ENCODE data around the gene LHFPL3.

Gene LHFPL3

DNA sequence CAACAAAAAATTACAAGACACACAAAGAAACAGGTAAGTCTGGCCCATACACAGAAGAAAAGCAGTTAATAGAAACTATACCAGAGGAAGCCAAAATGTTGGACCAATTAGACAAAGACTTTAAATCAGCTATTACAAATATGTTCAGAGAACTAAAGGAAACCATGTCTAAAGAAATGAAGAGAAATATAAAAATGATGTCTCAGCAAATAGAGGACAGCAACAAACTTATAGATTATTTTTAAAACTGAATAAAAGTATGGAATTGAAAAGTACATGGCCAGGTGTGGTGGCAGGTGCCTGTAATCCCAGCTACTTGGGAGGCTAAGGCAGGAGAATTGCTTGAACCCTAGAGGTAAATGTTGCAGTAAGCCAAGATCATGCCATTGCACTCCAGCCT, 58.5 kb downstream of the LHFPL3 start:
- Histone ChIP-seq H3K4me1 (ENCODE audit: control insufficient read depth, insufficient read depth, low read length) (no peaks in the 10 kb centered on the region), H3K9ac (ENCODE audit: low read length) (no peak overlapping the region), H3K27me3 (ENCODE audit: control insufficient read depth, insufficient read depth, low read length) (no peaks in the 10 kb centered on the region), H3K36me3 (ENCODE audit: control insufficient read depth, insufficient read depth, low read length) (no peaks in the 10 kb centered on the region), H3K4me3 (ENCODE audit: low read length) (no peak overlapping the region), H3K27ac (ENCODE audit: low read depth, low read length) (no peak overlapping the region)

DNA sequence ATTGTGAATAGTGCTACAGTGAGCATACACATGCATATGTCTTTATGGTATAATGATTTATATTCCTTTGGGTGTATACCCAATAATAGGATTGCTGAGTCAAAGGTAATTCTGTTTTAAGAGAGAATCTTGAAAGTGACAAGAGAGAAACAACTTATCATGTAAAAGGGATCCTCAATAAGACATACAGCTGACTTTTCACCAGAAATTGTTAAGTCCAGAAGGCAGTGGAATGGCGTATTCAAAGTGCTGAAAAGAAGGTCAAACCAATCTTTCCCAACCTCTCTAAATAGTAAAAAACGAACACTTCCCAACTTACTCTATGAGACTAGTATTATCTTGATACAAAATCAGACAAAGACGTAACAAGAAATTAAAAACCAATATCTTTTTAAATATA, 59.8 kb downstream of the LHFPL3 start:
- H3K27me3 ChIP-seq (ENCODE audit: control insufficient read depth, insufficient read depth, low read length) = no peaks in the 10 kb centered on the region
- H3K36me3 ChIP-seq (ENCODE audit: control insufficient read depth, insufficient read depth, low read length) = no peaks in the 10 kb centered on the region
- no peak overlapping the region for H3K9ac ChIP-seq (ENCODE audit: low read length)
- no peaks in the 10 kb centered on the region for H3K4me1 ChIP-seq (ENCODE audit: control insufficient read depth, insufficient read depth, low read length)
- no peak overlapping the region for H3K27ac ChIP-seq (ENCODE audit: low read depth, low read length)
- no peak overlapping the region for H3K4me3 ChIP-seq (ENCODE audit: low read length)

DNA sequence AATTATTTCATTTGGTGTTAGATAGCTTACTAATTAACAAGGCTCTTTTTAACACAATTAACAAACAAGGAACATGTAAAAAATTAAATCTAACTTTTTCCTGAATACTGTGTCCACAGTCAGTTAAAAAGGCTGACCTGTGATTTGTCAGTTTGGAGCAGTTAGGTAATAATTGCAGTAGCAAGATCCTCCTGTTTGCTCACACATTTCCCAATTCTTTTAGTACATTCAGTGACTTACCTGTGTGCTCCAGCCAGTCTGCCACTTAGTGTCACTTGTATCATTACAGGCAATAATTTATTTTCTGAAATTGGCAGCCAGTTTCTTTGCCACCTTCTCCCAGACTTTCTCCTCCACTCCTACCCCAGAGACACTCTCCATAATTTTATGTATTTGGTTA, 66.8 kb downstream of the LHFPL3 start:
- H3K4me3 ChIP-seq (ENCODE audit: low read length) = no peak overlapping the region
- H3K27ac ChIP-seq (ENCODE audit: low read depth, low read length) = no peak overlapping the region
- no peaks in the 10 kb centered on the region for H3K36me3 ChIP-seq (ENCODE audit: control insufficient read depth, insufficient read depth, low read length)
- no peak overlapping the region for H3K9ac ChIP-seq (ENCODE audit: low read length)
- no peaks in the 10 kb centered on the region for H3K4me1 ChIP-seq (ENCODE audit: control insufficient read depth, insufficient read depth, low read length)
- H3K27me3 ChIP-seq (ENCODE audit: control insufficient read depth, insufficient read depth, low read length) = no peaks in the 10 kb centered on the region

DNA sequence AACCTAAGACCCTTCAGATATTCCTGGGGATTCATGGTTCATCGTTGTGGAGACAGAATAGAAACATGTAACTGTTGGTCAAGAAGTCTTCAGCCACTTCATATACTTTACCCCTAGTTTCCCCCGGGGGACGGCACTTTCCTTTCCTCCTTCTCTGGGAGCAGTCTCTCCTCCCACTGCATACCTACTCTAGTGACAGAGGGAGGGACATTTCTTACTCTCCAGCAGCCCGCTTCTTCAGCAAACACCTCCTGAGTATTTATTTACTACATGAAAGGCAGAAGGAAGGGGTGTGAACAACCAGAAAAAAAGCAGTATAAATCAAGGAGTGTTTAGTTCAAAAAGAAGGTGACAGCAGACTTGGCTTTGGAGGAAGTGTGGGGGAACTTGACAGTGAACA, 69.0 kb downstream of the LHFPL3 start:
- Histone ChIP-seq H3K9ac (ENCODE audit: low read length) (no peak overlapping the region), H3K4me3 (ENCODE audit: low read length) (no peak overlapping the region), H3K27ac (ENCODE audit: low read depth, low read length) (no peak overlapping the region), H3K4me1 (ENCODE audit: control insufficient read depth, insufficient read depth, low read length) (no peaks in the 10 kb centered on the region), H3K27me3 (ENCODE audit: control insufficient read depth, insufficient read depth, low read length) (no peaks in the 10 kb centered on the region), H3K36me3 (ENCODE audit: control insufficient read depth, insufficient read depth, low read length) (no peaks in the 10 kb centered on the region)

DNA sequence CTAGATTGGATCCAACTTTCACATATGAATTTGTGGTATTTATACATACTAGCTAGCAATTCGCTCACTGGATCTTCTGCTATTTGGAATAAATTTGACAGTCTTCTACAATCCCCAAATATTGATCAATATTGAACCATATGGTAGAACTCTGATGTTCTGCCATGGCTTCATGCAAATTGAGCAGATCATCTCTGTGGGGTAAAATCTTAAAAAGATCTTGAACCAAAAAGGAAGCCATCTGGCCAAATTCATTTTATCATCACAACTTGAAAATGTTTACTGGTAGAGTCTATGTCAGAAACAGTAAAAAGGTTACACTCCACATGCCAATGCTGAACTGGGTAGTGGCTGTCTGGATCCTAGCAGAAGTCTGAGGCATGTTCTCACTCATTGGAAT, 80.0 kb downstream of the LHFPL3 start:
- Histone ChIP-seq H3K36me3 (ENCODE audit: control insufficient read depth, insufficient read depth, low read length) (no peaks in the 10 kb centered on the region), H3K9ac (ENCODE audit: low read length) (no peak overlapping the region), H3K27ac (ENCODE audit: low read depth, low read length) (no peak overlapping the region), H3K4me3 (ENCODE audit: low read length) (no peak overlapping the region), H3K27me3 (ENCODE audit: control insufficient read depth, insufficient read depth, low read length) (no peaks in the 10 kb centered on the region), H3K4me1 (ENCODE audit: control insufficient read depth, insufficient read depth, low read length) (no peaks in the 10 kb centered on the region)

DNA sequence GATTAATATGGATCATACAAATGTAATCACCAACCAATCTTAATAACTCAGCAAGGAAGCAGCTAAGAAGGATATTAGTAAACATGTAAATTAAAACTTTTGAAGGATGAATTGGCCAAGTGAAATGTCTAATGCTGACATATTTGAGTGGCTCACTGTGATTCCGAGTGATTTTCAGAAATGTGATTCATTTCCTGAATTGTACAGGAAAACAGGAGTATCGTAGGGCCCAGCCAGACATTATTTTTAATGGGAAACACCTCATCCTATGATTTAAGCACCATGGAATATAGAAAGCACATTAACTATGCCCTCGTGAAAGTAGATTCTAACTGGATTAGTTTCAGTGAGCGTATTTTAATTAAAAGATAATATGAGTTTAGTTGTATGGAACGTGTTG, 82.3 kb downstream of the LHFPL3 start:
- Histone ChIP-seq H3K27ac (ENCODE audit: low read depth, low read length) (no peak overlapping the region), H3K36me3 (ENCODE audit: control insufficient read depth, insufficient read depth, low read length) (no peaks in the 10 kb centered on the region), H3K9ac (ENCODE audit: low read length) (no peak overlapping the region), H3K27me3 (ENCODE audit: control insufficient read depth, insufficient read depth, low read length) (no peaks in the 10 kb centered on the region), H3K4me1 (ENCODE audit: control insufficient read depth, insufficient read depth, low read length) (no peaks in the 10 kb centered on the region), H3K4me3 (ENCODE audit: low read length) (no peak overlapping the region)

DNA sequence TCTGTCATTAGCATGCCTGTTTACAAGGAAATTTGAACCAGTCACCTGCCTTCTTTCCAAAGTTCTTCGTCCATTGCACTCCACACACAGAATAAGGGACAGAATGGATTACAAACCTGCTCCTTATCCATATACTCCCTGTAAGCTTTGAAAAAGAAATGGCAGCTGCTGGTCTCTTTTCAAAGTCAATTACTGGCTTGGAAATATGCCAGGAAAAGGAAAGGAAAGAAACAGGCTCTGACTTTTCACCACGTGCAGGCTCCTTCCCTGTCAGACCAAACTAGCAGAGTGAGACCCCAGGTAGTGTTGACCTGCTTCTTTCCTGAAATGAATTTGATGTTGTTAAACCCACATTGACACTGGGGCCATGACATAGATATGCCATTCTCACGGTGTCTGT, 84.5 kb downstream of the LHFPL3 start:
- H3K4me3 ChIP-seq (ENCODE audit: low read length) = no peak overlapping the region
- H3K9ac ChIP-seq (ENCODE audit: low read length) = no peak overlapping the region
- H3K27ac ChIP-seq (ENCODE audit: low read depth, low read length) = no peak overlapping the region
- no peaks in the 10 kb centered on the region for H3K36me3 ChIP-seq (ENCODE audit: control insufficient read depth, insufficient read depth, low read length)
- no peaks in the 10 kb centered on the region for H3K27me3 ChIP-seq (ENCODE audit: control insufficient read depth, insufficient read depth, low read length)
- H3K4me1 ChIP-seq (ENCODE audit: control insufficient read depth, insufficient read depth, low read length) = no peaks in the 10 kb centered on the region

DNA sequence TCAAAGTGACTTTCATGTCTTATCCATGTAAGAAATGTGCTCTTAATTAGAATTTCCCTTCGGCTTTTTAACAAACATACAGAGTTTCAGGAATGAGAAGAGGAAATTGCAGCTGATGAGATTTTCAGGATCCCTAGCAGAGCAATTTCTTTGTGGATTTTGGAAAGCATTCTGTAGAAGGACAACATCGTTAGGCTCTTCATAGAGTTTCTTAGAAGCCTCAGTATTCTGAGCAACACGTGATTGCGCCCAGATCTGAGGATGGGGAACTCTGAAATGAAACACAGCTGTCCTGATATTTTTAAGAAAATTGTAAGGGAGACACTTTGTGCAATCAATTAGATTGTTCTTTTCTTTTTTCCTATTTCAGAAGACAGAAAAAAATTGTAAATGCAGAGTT, 85.8 kb downstream of the LHFPL3 start:
- H3K36me3 ChIP-seq (ENCODE audit: control insufficient read depth, insufficient read depth, low read length) = no peaks in the 10 kb centered on the region
- H3K27ac ChIP-seq (ENCODE audit: low read depth, low read length) = no peak overlapping the region
- no peaks in the 10 kb centered on the region for H3K27me3 ChIP-seq (ENCODE audit: control insufficient read depth, insufficient read depth, low read length)
- H3K4me3 ChIP-seq (ENCODE audit: low read length) = no peak overlapping the region
- no peaks in the 10 kb centered on the region for H3K4me1 ChIP-seq (ENCODE audit: control insufficient read depth, insufficient read depth, low read length)
- H3K9ac ChIP-seq (ENCODE audit: low read length) = no peak overlapping the region

DNA sequence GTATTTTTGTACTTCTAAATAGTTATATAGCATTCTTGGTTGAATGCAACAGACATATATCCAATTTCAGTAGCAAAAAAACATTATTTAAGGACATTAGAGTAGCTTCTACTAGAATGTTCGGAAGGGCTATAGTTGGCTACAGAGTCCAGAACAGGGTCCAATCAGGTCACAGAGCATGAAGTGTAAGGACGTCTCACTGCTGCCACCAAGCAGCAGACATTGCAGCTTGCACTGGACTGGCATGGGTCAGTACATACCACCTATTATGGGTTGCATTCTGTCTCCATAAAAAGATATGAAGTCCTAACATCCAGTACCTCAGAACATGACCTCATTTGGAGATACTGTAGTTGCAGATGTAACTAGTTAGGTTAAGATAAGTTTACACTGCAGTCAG, 87.3 kb downstream of the LHFPL3 start:
- Histone ChIP-seq H3K36me3 (ENCODE audit: control insufficient read depth, insufficient read depth, low read length) (no peaks in the 10 kb centered on the region), H3K9ac (ENCODE audit: low read length) (no peak overlapping the region), H3K4me3 (ENCODE audit: low read length) (no peak overlapping the region), H3K4me1 (ENCODE audit: control insufficient read depth, insufficient read depth, low read length) (no peaks in the 10 kb centered on the region), H3K27me3 (ENCODE audit: control insufficient read depth, insufficient read depth, low read length) (no peaks in the 10 kb centered on the region), H3K27ac (ENCODE audit: low read depth, low read length) (no peak overlapping the region)

DNA sequence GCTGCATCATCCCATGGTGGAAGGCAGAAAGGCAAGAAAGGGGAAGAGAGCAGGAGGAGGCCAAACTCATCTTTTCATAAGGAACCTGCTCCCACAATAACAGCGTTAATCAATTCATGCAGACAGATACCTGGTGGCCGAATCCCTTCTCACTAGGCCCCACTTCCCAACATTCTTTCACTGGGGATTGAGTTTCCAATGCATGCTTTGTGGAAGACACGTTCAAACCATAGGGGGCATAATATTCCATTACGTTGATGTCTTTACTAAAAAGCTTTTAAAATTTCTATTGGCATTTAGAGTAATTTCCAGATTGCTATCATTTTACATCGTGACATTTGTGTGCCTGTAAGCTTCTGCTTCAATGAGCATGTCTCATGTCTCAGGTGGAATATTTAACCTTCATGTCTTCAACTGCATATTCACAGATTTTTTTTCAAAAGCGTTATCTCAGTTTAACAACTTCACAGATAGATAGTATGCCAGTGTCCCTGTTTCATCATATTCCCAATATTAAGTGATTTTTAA, 88.5 kb downstream of the LHFPL3 start:
- Histone ChIP-seq H3K9ac (ENCODE audit: low read length) (no peak overlapping the region), H3K27ac (ENCODE audit: low read depth, low read length) (no peak overlapping the region), H3K27me3 (ENCODE audit: control insufficient read depth, insufficient read depth, low read length) (no peaks in the 10 kb centered on the region), H3K36me3 (ENCODE audit: control insufficient read depth, insufficient read depth, low read length) (no peaks in the 10 kb centered on the region), H3K4me3 (ENCODE audit: low read length) (no peak overlapping the region), H3K4me1 (ENCODE audit: control insufficient read depth, insufficient read depth, low read length) (no peaks in the 10 kb centered on the region)

DNA sequence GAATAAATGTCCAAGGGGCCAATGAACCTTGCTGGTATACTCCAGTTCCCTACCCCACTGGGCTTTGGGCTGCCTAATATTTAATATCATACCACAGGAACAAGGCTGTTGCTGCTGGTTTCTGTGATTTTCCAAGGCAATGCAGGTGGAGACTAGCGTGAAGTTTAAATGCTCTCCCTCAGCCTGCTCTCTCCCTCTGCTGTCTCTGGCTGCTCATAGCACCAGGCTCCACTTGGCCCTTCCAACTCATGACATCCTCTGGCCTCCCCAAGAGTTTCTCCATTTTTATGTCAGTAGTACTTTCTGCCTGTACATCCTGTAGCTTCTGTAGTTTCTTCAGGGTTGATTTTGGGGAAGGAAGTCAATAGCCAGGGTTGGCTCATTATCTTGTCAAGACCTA, 103.5 kb downstream of the LHFPL3 start:
- no peak overlapping the region for H3K27ac ChIP-seq (ENCODE audit: low read depth, low read length)
- no peak overlapping the region for H3K4me3 ChIP-seq (ENCODE audit: low read length)
- H3K4me1 ChIP-seq (ENCODE audit: control insufficient read depth, insufficient read depth, low read length) = no peaks in the 10 kb centered on the region
- no peak overlapping the region for H3K9ac ChIP-seq (ENCODE audit: low read length)
- H3K36me3 ChIP-seq (ENCODE audit: control insufficient read depth, insufficient read depth, low read length) = no peaks in the 10 kb centered on the region
- no peaks in the 10 kb centered on the region for H3K27me3 ChIP-seq (ENCODE audit: control insufficient read depth, insufficient read depth, low read length)

DNA sequence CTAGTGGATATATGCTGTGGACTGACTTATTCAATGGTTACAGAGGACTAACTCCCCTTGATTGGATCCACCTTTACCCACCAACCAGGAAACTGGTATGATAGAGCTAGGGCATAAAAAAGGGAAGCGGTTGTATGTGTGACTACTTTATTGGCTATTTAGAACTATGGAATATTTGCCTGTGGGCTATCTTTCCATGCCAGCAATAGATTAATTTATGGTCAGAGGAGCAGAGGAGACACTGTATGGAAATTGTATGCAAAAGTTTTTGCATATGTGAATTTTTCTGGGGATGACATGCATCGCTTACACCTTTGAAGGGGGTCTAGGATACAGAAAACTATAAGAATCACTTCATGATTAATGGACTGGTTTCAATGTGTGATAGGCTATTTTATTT, 105.7 kb downstream of the LHFPL3 start:
- Histone ChIP-seq H3K36me3 (ENCODE audit: control insufficient read depth, insufficient read depth, low read length) (no peaks in the 10 kb centered on the region), H3K4me3 (ENCODE audit: low read length) (no peak overlapping the region), H3K27me3 (ENCODE audit: control insufficient read depth, insufficient read depth, low read length) (no peaks in the 10 kb centered on the region), H3K4me1 (ENCODE audit: control insufficient read depth, insufficient read depth, low read length) (no peaks in the 10 kb centered on the region), H3K9ac (ENCODE audit: low read length) (no peak overlapping the region), H3K27ac (ENCODE audit: low read depth, low read length) (no peak overlapping the region)

DNA sequence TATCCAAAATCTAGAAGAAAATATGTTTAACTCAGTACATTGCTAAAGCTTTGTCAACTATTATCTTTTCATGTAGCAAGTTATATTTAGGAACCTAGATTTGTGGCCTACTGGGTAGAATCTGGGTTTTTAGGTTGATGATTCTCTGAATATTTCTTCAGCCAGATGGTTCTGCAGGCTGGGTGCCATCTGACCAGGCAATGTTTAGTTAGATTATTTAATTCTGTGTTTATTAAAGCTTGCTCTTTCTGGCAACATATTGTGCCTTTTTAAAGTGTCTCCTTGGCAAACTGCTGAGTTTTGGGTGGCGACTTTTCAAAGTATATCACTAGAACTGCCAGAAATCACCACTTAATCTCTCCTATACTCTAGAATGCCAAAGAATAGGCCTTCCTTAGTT, 114.1 kb downstream of the LHFPL3 start:
- H3K9ac ChIP-seq (ENCODE audit: low read length) = no peak overlapping the region
- H3K4me3 ChIP-seq (ENCODE audit: low read length) = no peak overlapping the region
- H3K36me3 ChIP-seq (ENCODE audit: control insufficient read depth, insufficient read depth, low read length) = no peaks in the 10 kb centered on the region
- H3K27ac ChIP-seq (ENCODE audit: low read depth, low read length) = no peak overlapping the region
- no peaks in the 10 kb centered on the region for H3K4me1 ChIP-seq (ENCODE audit: control insufficient read depth, insufficient read depth, low read length)
- H3K27me3 ChIP-seq (ENCODE audit: control insufficient read depth, insufficient read depth, low read length) = no peaks in the 10 kb centered on the region
